Measurements from ENCODE around the gene ZNF483.

- TF ChIP-seq, protein P1, sequence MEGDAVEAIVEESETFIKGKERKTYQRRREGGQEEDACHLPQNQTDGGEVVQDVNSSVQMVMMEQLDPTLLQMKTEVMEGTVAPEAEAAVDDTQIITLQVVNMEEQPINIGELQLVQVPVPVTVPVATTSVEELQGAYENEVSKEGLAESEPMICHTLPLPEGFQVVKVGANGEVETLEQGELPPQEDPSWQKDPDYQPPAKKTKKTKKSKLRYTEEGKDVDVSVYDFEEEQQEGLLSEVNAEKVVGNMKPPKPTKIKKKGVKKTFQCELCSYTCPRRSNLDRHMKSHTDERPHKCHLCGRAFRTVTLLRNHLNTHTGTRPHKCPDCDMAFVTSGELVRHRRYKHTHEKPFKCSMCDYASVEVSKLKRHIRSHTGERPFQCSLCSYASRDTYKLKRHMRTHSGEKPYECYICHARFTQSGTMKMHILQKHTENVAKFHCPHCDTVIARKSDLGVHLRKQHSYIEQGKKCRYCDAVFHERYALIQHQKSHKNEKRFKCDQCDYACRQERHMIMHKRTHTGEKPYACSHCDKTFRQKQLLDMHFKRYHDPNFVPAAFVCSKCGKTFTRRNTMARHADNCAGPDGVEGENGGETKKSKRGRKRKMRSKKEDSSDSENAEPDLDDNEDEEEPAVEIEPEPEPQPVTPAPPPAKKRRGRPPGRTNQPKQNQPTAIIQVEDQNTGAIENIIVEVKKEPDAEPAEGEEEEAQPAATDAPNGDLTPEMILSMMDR (conservative IDR thresholded peaks at IDR 0.05; ENCODE audit: low read length) = no peak
- no peak for TF ChIP-seq EZH2phosphoT487 (IDR thresholded peaks at IDR 0.05; ENCODE audit: borderline replicate concordance)
Measured at GRCh38 chr9:111475195-111475594, 49.8 kb upstream of the ZNF483 start.
